Fibroblast of lung (primary cell): ENCODE measurements around the gene RGS17. TPM values are rescaled to one million over a fixed set of nuclear protein-coding genes. Genes with fewer than 3 reads are reported as not detected.
A peak's percentile ranks its signal among the peaks of the same experiment; 100 is the strongest.
"Not testable (repeated sequence)": the region's sequence is repeated elsewhere in the genome, so short reads cannot be mapped to it uniquely, and the experiment has no call there.

Source experiments
- DNase-seq, 2 donors: peaks; one replicate each; pipeline versions ENCODE4 v3.0.0 to v3.0.0-alpha.2; 2010; ENCODE audit warnings: low read depth in 2 of 2
- H2AFZ ChIP-seq: 2 replicates; pipeline ENCODE4 v1.5.1; 2012; ENCODE audit warnings: low read length, control low read depth, inconsistent platforms
- H3K27ac ChIP-seq: 2 replicates; pipeline ENCODE4 v1.5.1; 2011; ENCODE audit warnings: low read length, control low read depth; ENCODE audit not compliant: insufficient read depth
- H3K27me3 ChIP-seq: 2 replicates; pipeline ENCODE4 v1.5.1; 2011; ENCODE audit warnings: mild to moderate bottlenecking, low read length; ENCODE audit not compliant: control insufficient read depth, insufficient read depth
- H3K36me3 ChIP-seq: 2 replicates; pipeline ENCODE4 v1.5.1; 2011; ENCODE audit warnings: low read length; ENCODE audit not compliant: control insufficient read depth, insufficient read depth
- H3K4me1 ChIP-seq: 2 replicates; pipeline ENCODE4 v1.5.1; 2011; ENCODE audit warnings: low read length; ENCODE audit not compliant: control insufficient read depth, insufficient read depth; ENCODE audit errors: extremely low read depth
- H3K4me2 ChIP-seq: 2 replicates; pipeline ENCODE4 v1.5.1; 2011; ENCODE audit warnings: low read length, control low read depth; ENCODE audit not compliant: insufficient read depth; ENCODE audit errors: extremely low read depth
- H3K4me3 ChIP-seq, 4 experiments: fragments of 200-600 bp in 1 of 4; sonication (generic) in 1 of 4; replicated peaks in 1 of 4; 2 replicates each; pipeline ENCODE4 v1.5.1; 2011 to 2016; ENCODE audit warnings: low read length in 4 of 4, low read depth in 3 of 4, mild to moderate bottlenecking in 3 of 4, control low read depth in 2 of 4, inconsistent platforms in 1 of 4, mixed read lengths in 1 of 4; ENCODE audit not compliant: insufficient read depth in 1 of 4; ENCODE audit errors: control extremely low read depth in 1 of 4
- H3K79me2 ChIP-seq: 2 replicates; pipeline ENCODE4 v1.5.1; 2012; ENCODE audit warnings: mild to moderate bottlenecking, low read length, inconsistent platforms; ENCODE audit not compliant: control insufficient read depth, insufficient read depth
- H3K9ac ChIP-seq: 2 replicates; pipeline ENCODE4 v1.5.1; 2011; ENCODE audit warnings: mild to moderate bottlenecking, low read length, control low read depth; ENCODE audit not compliant: insufficient read depth
- H3K9me3 ChIP-seq: 2 replicates; pipeline ENCODE4 v1.5.1; 2012; ENCODE audit warnings: low read depth, low read length; ENCODE audit not compliant: control insufficient read depth, insufficient read depth
- H4K20me1 ChIP-seq: 2 replicates; pipeline ENCODE4 v1.5.1; 2011; ENCODE audit warnings: low read length; ENCODE audit not compliant: control insufficient read depth, insufficient read depth; ENCODE audit errors: extremely low read depth
- CTCF ChIP-seq, 2 donors: IDR thresholded peaks in 1 of 2; conservative IDR thresholded peaks in 1 of 2; 1 replicate in 1 of 2; 2 replicates in 1 of 2; pipeline ENCODE4 v1.5.1; 2011 to 2012; ENCODE audit warnings: low read length in 2 of 2, control low read depth in 1 of 2, inconsistent platforms in 1 of 2, low read depth in 1 of 2, mild to moderate bottlenecking in 1 of 2
- EZH2 ChIP-seq: IDR thresholded peaks from 2 replicates; pipeline ENCODE4 v1.5.1; 2012; ENCODE audit warnings: low read length, control low read depth, mild to moderate bottlenecking; ENCODE audit errors: missing control alignments
- polyA plus RNA-seq, 2 donors: library from polyadenylated mRNA; depleted of rRNA in 1 of 2; stranded (reverse) in 1 of 2; unstranded in 1 of 2; fragments of >200 nt; gene quantifications; 2 replicates each; pipeline ENCODE4 v1.2.1, GENCODE V29; 2011 to 2012; ENCODE audit warnings: missing spikeins in 1 of 2
- total RNA-seq: library from RNA; depleted of rRNA; stranded (reverse); fragments of >200 nt; gene quantifications from 2 replicates; pipeline ENCODE4 v1.2.1, GENCODE V29; 2014

The RGS17 gene
- total and polyA plus RNA-seq, 2 donors (not counting 1 experiment from before 2014, with no cell fraction given): 2.1 to 10.2 TPM

GRCh38 chr6:152993431-152993830, 137.7 kb downstream of the RGS17 start:
- H4K20me1 ChIP-seq: no peaks in the 10 kb centered on the region
- no peak overlapping the region for H3K9ac ChIP-seq
- H3K4me1 ChIP-seq: no peaks in the 10 kb centered on the region
- peaks cover 65% of the 10 kb centered on the region for H3K79me2 ChIP-seq
- no peak overlapping the region for H3K27ac ChIP-seq
- no peaks in the 10 kb centered on the region for H3K9me3 ChIP-seq
- H3K4me3 ChIP-seq: no peak overlapping the region
- no peak overlapping the region for H2AFZ ChIP-seq
- no peak overlapping the region for H3K4me2 ChIP-seq
- no peaks in the 10 kb centered on the region for H3K27me3 ChIP-seq
- H3K36me3 ChIP-seq: peaks cover 5% of the 10 kb centered on the region
- DNase-seq: no peak
- TF ChIP-seq CTCF (conservative IDR thresholded peaks at IDR 0.05 in 1 of 2, IDR thresholded peaks at IDR 0.05 in 1 of 2; ENCODE audit: low read depth in 1 of 2, low read length in 2 of 2) (peak; percentile 8 to 9), EZH2 (no peak)

GRCh38 chr6:152986978-152987377, 144.1 kb downstream of the RGS17 start:
- H3K27ac ChIP-seq: no peak overlapping the region
- H3K36me3 ChIP-seq: peaks cover 2% of the 10 kb centered on the region
- H3K4me2 ChIP-seq: no peak overlapping the region
- no peaks in the 10 kb centered on the region for H3K27me3 ChIP-seq
- peaks cover 3% of the 10 kb centered on the region for H3K4me1 ChIP-seq
- TF ChIP-seq CTCF (conservative IDR thresholded peaks at IDR 0.05 in 1 of 2, IDR thresholded peaks at IDR 0.05 in 1 of 2; ENCODE audit: low read depth in 1 of 2, low read length in 2 of 2) (no peak), EZH2 (no peak)
- H2AFZ ChIP-seq: no peak overlapping the region
- H4K20me1 ChIP-seq: no peaks in the 10 kb centered on the region
- no peak overlapping the region for H3K4me3 ChIP-seq
- no peak overlapping the region for H3K9ac ChIP-seq
- H3K9me3 ChIP-seq: no peaks in the 10 kb centered on the region
- DNase-seq: no peak
- peaks cover 46% of the 10 kb centered on the region for H3K79me2 ChIP-seq

- not testable (repeated sequence) for H3K9ac ChIP-seq, H3K27me3 ChIP-seq, H3K36me3 ChIP-seq, H3K27ac ChIP-seq, H3K9me3 ChIP-seq, DNase-seq, H3K4me1 ChIP-seq, H2AFZ ChIP-seq, H4K20me1 ChIP-seq
- Histone ChIP-seq H3K4me2 (peak overlapping the region; percentile 85), H3K79me2 (peaks cover 56% of the 10 kb centered on the region), H3K4me3 (peak overlapping the region in 1 of 4 experiments; percentile 92)
Observed at GRCh38 chr6:152985300-152985699, 145.8 kb downstream of the RGS17 start.
